Cardiac fibroblast (primary cell): ENCODE measurements around the gene C4orf50.

Experiments
- DNase-seq, 2 donors: peaks; one replicate each; pipeline versions ENCODE4 v3.0.0 to v3.0.0-alpha.2; 2010; ENCODE audit warnings: low read depth in 2 of 2
- H3K4me3 ChIP-seq, 2 donors: replicated peaks in 1 of 2; 1 replicate in 1 of 2; 2 replicates in 1 of 2; pipeline ENCODE4 v1.5.1; 2011; ENCODE audit warnings: low read depth in 2 of 2, low read length in 2 of 2, mild to moderate bottlenecking in 2 of 2, moderate library complexity in 1 of 2
- TF ChIP-seq, protein P1 (sequence below): IDR thresholded peaks from one replicate; pipeline ENCODE4 v1.5.1; 2011; ENCODE audit warnings: low read depth, mild to moderate bottlenecking, low read length, inconsistent platforms

The C4orf50 gene

GRCh38 chr4:5892323-5893003, 125.8 kb downstream of the C4orf50 start:
- no peak overlapping the region for H3K4me3 ChIP-seq
- no peak for DNase-seq
- TF ChIP-seq, protein P1, sequence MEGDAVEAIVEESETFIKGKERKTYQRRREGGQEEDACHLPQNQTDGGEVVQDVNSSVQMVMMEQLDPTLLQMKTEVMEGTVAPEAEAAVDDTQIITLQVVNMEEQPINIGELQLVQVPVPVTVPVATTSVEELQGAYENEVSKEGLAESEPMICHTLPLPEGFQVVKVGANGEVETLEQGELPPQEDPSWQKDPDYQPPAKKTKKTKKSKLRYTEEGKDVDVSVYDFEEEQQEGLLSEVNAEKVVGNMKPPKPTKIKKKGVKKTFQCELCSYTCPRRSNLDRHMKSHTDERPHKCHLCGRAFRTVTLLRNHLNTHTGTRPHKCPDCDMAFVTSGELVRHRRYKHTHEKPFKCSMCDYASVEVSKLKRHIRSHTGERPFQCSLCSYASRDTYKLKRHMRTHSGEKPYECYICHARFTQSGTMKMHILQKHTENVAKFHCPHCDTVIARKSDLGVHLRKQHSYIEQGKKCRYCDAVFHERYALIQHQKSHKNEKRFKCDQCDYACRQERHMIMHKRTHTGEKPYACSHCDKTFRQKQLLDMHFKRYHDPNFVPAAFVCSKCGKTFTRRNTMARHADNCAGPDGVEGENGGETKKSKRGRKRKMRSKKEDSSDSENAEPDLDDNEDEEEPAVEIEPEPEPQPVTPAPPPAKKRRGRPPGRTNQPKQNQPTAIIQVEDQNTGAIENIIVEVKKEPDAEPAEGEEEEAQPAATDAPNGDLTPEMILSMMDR: no peak

- TF ChIP-seq, protein P1: no peak
- DNase-seq: no peak
- H3K4me3 ChIP-seq: no peak overlapping the region
These were observed 126.5 kb downstream of the C4orf50 start for GRCh38 chr4:5891563-5892322.

- H3K4me3 ChIP-seq: no peak overlapping the region
- TF ChIP-seq, protein P1: no peak
These were observed 128.0 kb downstream of the C4orf50 start for GRCh38 chr4:5890063-5890727.

GRCh38 chr4:5889002-5889696, 129.1 kb downstream of the C4orf50 start:
- TF ChIP-seq, protein P1: no peak
- H3K4me3 ChIP-seq: no peak overlapping the region
- DNase-seq: no peak

More at GRCh38 chr4:5890063-5890727, 128.0 kb downstream of the C4orf50 start:
- no peak for DNase-seq

DNA sequence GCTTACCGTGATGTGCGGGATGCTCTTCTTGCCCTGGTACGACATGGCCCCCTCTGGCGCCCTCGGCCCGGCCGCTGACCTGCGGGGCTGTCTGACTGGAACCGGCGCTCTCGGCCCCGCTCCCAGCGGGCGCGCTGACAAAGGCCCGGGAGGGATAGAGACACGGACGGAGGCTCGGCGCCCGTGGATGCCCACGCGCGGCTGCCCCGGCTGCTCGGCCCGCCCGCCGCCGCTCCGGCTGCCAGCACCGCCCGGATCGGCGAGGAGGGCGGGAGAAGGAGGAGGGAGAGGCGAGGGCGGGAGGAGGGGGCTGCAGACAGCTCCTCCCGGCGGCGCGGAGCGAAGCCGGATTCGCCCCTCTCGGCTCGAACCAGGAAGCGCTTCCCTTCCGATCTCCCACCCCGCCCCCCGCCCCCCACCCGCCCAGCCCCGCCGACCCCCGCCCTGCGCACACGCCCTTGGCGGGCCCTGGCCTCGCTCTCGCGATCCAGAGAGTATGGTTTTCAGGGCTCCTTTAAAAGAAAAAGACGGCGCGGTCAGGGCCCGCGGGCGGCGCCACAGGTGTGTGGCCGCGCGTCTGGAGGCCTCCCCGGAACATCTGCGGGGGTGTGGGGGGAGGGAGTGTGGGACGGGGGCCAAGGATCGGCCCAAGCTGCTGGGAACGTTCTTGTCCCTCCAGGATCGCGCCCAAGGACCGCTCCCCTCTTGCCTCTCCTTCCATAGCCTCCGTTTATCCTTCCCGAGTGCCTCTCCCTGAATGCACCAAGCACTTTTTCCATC, 129.8 kb downstream of the C4orf50 start:
- no peak overlapping the region for H3K4me3 ChIP-seq
- DNase-seq: no peak
- TF ChIP-seq, protein P1: no peak
